ENCODE measurements around the gene EZR. TPM values are rescaled to one million over a fixed set of nuclear protein-coding genes. Genes with fewer than 3 reads are reported as not detected.

Gene EZR
- polyA plus RNA-seq, 3 donors: 68.1 to 95.8 (median 86.3) TPM

DNA sequence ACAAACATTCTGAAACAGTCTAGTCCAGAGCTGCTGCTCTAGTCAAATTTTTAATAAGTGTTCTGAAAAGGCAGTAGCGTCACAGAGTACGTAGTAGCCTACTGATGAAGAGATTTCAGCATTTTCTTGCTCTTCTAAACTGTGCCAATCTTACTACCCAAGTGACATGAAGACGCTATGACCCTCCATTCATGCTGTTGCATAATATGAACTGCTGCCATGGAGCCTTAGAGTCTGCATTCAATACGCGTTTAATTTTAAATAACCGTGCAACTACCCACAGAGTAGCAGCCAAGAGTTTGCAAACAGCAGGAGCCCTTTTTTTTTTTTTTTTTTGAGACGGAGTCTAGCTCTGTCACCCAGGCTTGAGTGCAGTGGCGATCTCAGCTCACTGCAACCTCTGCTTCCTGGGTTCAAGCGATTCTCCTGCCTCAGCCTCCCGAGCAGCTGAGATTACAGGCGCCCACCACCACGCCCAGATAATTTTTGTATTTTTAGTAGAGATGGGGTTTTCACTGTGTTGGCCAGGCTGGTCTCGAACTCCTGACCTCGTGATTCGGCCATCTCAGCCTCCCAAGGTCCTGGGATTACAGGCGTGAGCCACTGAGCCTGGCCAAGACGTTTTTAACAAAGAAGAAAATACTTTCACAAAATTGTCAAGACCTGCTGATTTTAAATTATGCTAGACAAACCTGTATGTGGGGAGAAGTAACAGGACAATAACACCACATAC, 44.3 kb downstream of the EZR start:
- intact Hi-C loops (cut with micrococcal nuclease): loop anchor here in 1 of 2 donors (10.0 kb wide), 1 partner anchor 70 kb away; no protein-coding TSS in a partner anchor
- Mint-ChIP-seq H3K9me3 (no peaks in the 10 kb centered on the region), H3K27me3 (ENCODE audit: low read depth in 3 of 3) (no peaks in the 10 kb centered on the region), H3K27ac (peak overlapping the region in 2 of 7 donors; percentile 5 to 47), H3K4me3 (no peak overlapping the region), H3K4me1 (peaks cover 3% of the 10 kb centered on the region), H3K36me3 (peaks cover 90 to 94% of the 10 kb centered on the region in 2 donors)
- Histone ChIP-seq H4K20me1 (ENCODE audit: insufficient read depth, low read length) (peaks cover 70% of the 10 kb centered on the region), H3K36me3 (replicated peaks in 1 of 2; ENCODE audit: control insufficient read depth in 1 of 2, insufficient read depth in 2 of 2, low read length in 2 of 2) (peaks cover 88 to 98% of the 10 kb centered on the region in 2 donors), H3K4me3 (replicated peaks in 1 of 3; ENCODE audit: low read depth in 2 of 3, low read length in 3 of 3) (no peak overlapping the region), H3K4me1 (ENCODE audit: control insufficient read depth in 1 of 2, insufficient read depth in 2 of 2, low read length in 2 of 2) (no peaks in the 10 kb centered on the region), H2AFZ (ENCODE audit: insufficient read depth, low read depth, low read length, poor library complexity, severe bottlenecking) (no peak overlapping the region), H3K9me3 (replicated peaks in 1 of 2; ENCODE audit: control insufficient read depth in 1 of 2, insufficient read depth in 1 of 2, low read length in 2 of 2) (no peaks in the 10 kb centered on the region), H3K27me3 (ENCODE audit: control insufficient read depth in 2 of 2, insufficient read depth in 2 of 2, low read length in 2 of 2) (no peaks in the 10 kb centered on the region), H3K4me2 (replicated peaks; ENCODE audit: extremely low read depth, low read length, poor library complexity, severe bottlenecking) (no peak overlapping the region), H3K79me2 (ENCODE audit: insufficient read depth, low read length) (no peaks in the 10 kb centered on the region), H3K27ac (ENCODE audit: low read depth in 1 of 2, low read length in 2 of 2) (no peak overlapping the region), H3K9ac (ENCODE audit: insufficient read depth, low read length, poor library complexity, severe bottlenecking) (no peak overlapping the region)
- WGBS (ENCODE audit: insufficient coverage): 95% methylated on average over 5 of the region's 17 CpGs
- TF ChIP-seq, protein P1, sequence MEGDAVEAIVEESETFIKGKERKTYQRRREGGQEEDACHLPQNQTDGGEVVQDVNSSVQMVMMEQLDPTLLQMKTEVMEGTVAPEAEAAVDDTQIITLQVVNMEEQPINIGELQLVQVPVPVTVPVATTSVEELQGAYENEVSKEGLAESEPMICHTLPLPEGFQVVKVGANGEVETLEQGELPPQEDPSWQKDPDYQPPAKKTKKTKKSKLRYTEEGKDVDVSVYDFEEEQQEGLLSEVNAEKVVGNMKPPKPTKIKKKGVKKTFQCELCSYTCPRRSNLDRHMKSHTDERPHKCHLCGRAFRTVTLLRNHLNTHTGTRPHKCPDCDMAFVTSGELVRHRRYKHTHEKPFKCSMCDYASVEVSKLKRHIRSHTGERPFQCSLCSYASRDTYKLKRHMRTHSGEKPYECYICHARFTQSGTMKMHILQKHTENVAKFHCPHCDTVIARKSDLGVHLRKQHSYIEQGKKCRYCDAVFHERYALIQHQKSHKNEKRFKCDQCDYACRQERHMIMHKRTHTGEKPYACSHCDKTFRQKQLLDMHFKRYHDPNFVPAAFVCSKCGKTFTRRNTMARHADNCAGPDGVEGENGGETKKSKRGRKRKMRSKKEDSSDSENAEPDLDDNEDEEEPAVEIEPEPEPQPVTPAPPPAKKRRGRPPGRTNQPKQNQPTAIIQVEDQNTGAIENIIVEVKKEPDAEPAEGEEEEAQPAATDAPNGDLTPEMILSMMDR (IDR thresholded peaks at IDR 0.05): no peak
- no peak for DNase-seq

DNA sequence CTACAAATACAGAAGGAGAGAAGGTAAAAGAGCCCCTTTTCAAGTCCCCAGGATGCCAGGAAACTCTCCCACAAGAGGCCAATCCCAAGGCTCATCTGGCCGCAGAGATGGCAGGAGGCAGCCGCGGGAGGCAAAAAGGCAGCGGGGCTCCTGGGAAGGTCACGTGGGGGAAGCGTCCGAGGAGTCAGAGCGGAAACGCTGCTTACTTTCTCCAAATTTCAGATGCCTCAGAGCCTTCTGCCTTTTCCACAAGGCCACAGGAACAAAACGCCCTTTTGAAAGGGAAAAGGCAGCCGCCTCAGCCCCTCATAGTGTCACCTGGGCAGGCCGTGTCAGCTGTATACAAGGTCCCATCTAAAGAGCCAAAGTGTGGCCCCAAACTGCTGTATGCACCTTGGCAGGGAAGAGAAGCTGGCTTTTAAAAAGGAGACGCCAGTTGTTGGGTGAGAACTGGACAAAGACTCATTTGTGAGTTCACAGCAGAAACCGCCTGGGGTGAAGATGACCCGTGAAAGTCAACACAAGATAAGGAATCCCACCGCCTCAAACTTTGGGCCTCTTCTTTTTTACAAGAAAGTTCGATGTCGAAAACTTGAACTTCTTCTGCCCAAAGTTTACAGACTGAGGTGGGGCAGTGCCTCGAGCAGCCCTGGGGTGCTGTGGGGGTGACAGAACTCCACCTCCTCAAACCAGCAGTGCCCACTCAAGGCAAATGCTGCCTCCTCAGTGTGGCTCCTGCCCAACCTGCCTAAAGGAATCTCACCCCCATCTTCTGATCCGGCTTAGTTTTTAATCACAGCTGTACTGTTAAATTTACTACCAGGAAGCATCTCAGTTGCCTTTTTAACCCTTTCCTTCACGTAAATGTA, 45.4 kb downstream of the EZR start:
- Histone ChIP-seq H3K9ac (ENCODE audit: insufficient read depth, low read length, poor library complexity, severe bottlenecking) (no peak overlapping the region), H3K36me3 (replicated peaks in 1 of 2; ENCODE audit: control insufficient read depth in 1 of 2, insufficient read depth in 2 of 2, low read length in 2 of 2) (peaks cover 94 to 100% of the 10 kb centered on the region in 2 donors), H3K4me2 (replicated peaks; ENCODE audit: extremely low read depth, low read length, poor library complexity, severe bottlenecking) (no peak overlapping the region), H3K9me3 (replicated peaks in 1 of 2; ENCODE audit: control insufficient read depth in 1 of 2, insufficient read depth in 1 of 2, low read length in 2 of 2) (no peaks in the 10 kb centered on the region), H3K4me3 (replicated peaks in 1 of 3; ENCODE audit: low read depth in 2 of 3, low read length in 3 of 3) (no peak overlapping the region), H3K4me1 (ENCODE audit: control insufficient read depth in 1 of 2, insufficient read depth in 2 of 2, low read length in 2 of 2) (no peaks in the 10 kb centered on the region), H2AFZ (ENCODE audit: insufficient read depth, low read depth, low read length, poor library complexity, severe bottlenecking) (no peak overlapping the region), H3K27me3 (ENCODE audit: control insufficient read depth in 2 of 2, insufficient read depth in 2 of 2, low read length in 2 of 2) (no peaks in the 10 kb centered on the region), H3K79me2 (ENCODE audit: insufficient read depth, low read length) (no peaks in the 10 kb centered on the region), H4K20me1 (ENCODE audit: insufficient read depth, low read length) (peaks cover 74% of the 10 kb centered on the region), H3K27ac (ENCODE audit: low read depth in 1 of 2, low read length in 2 of 2) (peak overlapping the region in 1 of 2 donors; percentile 34)
- intact Hi-C loops (cut with micrococcal nuclease): loop anchor here in 1 of 2 donors (10.0 kb wide), 1 partner anchor 69 kb away; no protein-coding TSS in a partner anchor
- TF ChIP-seq, protein P1 (IDR thresholded peaks at IDR 0.05): no peak
- Mint-ChIP-seq H3K9me3 (no peaks in the 10 kb centered on the region), H3K4me3 (no peak overlapping the region), H3K36me3 (peaks cover 96 to 98% of the 10 kb centered on the region in 2 donors), H3K27me3 (ENCODE audit: low read depth in 3 of 3) (no peaks in the 10 kb centered on the region), H3K4me1 (peaks cover 3% of the 10 kb centered on the region), H3K27ac (peak overlapping the region in 4 of 7 donors; percentile 36 to 85 (median 74))
- no peak for DNase-seq
- 96% methylated on average over 12 of the region's 21 CpGs for WGBS (ENCODE audit: insufficient coverage)
